GM19452 (cell line): Measurements from ENCODE around the gene RRBP1.

Source experiments
- ATAC-seq: cut with Tn5 transposase; IDR thresholded peaks from one replicate; pipeline ENCODE4 v1.9.1; 2021; ENCODE audit not compliant: unreplicated experiment

Gene RRBP1, protein sequence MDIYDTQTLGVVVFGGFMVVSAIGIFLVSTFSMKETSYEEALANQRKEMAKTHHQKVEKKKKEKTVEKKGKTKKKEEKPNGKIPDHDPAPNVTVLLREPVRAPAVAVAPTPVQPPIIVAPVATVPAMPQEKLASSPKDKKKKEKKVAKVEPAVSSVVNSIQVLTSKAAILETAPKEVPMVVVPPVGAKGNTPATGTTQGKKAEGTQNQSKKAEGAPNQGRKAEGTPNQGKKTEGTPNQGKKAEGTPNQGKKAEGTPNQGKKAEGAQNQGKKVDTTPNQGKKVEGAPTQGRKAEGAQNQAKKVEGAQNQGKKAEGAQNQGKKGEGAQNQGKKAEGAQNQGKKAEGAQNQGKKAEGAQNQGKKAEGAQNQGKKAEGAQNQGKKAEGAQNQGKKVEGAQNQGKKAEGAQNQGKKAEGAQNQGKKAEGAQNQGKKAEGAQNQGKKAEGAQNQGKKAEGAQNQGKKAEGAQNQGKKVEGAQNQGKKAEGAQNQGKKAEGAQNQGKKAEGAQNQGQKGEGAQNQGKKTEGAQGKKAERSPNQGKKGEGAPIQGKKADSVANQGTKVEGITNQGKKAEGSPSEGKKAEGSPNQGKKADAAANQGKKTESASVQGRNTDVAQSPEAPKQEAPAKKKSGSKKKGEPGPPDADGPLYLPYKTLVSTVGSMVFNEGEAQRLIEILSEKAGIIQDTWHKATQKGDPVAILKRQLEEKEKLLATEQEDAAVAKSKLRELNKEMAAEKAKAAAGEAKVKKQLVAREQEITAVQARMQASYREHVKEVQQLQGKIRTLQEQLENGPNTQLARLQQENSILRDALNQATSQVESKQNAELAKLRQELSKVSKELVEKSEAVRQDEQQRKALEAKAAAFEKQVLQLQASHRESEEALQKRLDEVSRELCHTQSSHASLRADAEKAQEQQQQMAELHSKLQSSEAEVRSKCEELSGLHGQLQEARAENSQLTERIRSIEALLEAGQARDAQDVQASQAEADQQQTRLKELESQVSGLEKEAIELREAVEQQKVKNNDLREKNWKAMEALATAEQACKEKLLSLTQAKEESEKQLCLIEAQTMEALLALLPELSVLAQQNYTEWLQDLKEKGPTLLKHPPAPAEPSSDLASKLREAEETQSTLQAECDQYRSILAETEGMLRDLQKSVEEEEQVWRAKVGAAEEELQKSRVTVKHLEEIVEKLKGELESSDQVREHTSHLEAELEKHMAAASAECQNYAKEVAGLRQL (N-terminal part only)

DNA sequence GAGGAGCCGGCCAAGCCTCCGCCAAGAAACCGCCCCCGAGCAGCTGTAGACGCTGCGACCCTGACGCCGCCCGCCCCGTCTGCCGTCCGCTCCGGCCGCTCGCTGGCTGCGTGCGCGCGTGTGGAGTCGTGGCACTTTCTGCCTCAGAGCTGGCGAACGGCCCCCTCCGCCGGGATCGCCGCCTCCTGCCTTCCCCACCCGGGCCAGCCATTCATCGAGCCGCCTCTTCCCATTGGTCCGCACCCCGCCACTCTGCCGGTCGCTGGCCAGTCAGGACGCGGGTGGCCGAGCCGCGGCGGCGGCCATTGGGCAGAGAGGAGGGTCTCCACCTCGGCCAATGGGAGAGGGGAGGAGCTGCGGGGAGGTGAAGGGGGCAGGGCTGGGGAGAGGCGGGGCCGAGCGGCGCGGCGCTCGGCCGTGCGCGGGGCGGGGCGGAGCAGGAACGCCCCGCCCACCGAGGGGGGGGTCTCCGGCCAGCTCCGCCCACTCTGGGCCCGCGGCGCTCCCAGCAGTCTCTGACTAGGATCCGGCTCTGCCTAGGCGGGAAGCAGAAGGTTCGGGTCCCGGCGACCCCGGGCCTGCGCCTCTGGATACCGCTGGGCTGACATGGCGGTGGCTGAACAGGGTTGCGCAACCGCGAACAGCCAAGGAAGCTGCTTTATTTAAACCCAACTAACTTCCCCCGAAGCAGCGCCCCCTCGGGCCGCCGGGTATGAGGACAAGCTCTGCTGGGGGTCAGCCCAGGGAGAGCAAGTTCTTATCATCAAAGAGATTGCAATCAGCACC, at the start of gene RRBP1:
TSS of gene RRBP1 (minus strand) at position 140 of the 786 bp plus-strand sequence. CDS start 21,735 bp downstream, outside the sequence.
- peak; percentile 80 for ATAC-seq

DNA sequence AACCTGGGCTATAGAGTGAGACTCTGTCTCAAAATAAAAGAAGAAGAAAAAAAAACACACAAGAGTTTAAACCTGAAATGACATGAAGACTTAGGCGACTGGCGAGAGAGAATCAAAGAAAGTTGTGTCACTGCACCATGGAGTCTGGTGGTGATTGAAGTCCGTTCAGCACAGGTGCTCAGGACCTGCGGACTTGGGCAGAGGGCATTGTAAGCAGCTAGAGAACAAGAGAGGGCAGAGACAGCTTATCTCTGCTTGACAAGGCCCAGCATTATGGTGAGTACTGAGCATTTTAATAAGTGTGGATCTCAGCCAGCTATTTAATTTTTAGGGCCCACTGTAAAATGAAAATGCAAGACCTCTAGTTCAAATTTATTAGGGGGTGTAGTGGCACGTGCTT, 49.2 kb upstream of the RRBP1 start:
- ATAC-seq, result no peak

DNA sequence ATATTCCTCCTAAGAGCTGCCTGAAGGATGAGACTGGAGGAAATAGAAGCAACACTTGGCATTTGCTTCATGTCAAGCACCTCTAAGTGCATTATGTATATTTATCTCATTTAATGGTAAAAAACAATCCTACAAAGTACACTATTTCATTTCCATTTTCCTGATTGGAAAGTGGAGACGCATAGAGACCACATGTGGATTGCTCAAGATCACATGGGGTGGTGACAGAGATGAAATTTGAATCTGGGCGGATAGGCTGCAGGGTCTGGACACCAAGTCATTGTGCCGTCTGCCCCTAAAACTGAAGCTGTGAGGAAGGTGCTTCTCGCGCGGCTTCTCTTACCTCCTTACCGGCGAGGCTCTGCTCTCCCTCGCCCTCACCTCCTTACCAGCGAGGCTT, 48.0 kb upstream of the RRBP1 start:
- no peak for ATAC-seq

DNA sequence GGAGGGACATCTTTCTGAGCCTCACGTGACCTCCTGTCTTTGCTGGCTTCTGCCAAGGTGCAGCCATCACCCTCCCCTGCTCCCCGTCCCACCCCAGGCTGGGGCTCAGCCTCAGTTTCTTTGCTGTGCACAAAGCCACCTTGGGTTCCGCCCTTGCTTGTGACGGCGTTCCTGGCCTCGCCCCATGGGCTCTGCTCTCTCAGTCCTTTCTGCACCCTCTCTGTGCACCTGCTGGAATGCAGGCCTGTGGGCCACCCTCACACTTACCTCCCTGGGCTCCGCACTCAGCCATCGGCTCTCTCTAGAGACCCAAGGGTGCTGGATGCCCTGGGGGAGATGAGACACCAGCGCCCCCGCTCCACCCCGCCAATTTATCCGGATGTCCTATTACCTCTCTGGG, 46.0 kb upstream of the RRBP1 start:
- no peak for ATAC-seq

DNA sequence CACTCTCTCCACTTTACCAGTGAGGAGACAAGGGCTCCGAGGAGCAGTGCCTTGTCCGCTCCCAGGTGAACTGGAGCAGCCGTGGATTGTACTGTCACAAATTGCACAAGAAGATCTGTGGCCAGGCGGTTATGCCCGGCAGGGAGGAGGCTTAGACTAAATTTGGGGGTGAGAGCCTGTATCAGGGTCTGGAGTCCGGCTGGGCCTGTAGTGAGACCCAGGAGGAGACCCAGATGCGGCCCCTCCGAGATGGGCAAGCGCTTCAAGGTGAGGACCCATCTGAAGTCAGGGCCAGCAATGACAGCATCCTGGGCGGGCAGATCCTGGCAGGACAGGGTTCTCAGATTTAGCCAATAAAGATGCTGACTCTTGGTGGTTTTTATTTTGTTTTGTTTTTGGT, 45.3 kb upstream of the RRBP1 start:
- ATAC-seq, result no peak

DNA sequence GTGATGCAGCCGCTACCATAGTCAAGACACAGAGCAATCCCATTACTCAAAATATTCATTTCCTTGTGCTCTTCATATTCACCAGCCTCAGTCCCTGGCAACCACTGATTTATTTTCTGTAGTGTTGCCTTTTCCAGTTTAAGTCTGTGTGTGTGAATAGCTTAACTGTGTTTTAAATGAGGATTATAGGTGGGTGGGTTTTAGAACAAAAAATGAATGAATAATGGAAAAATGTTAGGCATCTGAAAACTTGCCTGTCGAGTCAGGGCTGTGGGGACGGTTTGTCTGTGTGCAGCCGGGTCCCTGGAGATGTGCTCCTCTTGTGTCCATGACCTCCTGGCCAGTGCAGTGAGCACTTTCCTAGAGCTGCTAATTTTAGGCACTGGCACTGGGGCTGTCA, 44.9 kb upstream of the RRBP1 start:
- no peak for ATAC-seq

DNA sequence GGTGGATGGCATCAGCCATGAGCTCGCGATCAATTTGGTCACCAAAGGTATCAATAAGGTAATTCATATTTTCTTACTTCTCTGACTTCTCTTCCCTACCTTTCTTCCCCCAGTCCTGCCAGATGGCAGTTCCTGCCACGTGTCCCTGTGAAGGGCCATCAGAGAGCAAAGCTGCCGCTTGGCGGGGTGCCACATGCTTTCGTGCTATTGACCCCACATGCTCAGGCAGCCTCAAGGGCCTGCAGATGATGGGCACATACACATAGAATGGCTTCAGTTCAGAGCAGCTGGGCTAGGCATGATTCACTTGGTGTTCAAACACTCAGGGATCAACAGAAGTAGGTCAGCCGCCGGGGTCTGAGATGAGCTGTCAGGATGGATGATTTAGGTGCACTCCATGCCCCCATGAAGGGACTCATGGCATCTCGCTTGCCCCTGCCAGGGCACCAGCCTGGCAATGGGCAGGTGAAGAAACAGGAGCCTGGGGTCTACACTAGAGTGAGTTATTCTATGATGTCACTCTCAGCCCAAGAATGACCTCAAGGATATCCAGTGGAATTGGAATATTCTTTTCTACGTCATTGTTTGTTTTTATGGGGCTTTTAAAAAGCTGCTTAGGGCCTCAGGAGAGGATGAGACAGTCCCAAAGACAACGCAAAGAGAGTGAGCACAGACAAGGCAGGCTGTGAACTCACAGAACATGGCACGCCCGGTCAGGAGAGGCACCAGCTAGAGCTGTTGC, 43.2 kb upstream of the RRBP1 start:
- ATAC-seq, result no peak

DNA sequence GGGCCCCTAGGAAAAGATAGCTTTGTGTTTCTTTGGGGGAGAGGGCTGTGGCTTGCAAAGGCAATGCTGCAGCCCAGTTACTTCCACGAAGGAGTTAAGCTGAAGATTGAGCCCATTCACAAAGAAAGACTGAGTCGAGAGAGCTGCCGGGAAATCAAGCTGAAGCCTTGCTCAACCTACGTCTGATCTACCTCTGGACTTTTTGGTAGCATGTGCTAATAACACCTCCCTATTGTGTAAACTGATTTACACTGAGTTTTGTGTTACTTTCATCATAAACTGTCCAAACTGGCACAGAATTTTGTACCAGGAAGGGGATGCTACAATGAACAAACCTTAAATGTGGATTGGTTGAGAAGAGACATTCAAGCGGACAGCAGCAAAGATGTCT, 41.3 kb upstream of the RRBP1 start:
- no peak for ATAC-seq

DNA sequence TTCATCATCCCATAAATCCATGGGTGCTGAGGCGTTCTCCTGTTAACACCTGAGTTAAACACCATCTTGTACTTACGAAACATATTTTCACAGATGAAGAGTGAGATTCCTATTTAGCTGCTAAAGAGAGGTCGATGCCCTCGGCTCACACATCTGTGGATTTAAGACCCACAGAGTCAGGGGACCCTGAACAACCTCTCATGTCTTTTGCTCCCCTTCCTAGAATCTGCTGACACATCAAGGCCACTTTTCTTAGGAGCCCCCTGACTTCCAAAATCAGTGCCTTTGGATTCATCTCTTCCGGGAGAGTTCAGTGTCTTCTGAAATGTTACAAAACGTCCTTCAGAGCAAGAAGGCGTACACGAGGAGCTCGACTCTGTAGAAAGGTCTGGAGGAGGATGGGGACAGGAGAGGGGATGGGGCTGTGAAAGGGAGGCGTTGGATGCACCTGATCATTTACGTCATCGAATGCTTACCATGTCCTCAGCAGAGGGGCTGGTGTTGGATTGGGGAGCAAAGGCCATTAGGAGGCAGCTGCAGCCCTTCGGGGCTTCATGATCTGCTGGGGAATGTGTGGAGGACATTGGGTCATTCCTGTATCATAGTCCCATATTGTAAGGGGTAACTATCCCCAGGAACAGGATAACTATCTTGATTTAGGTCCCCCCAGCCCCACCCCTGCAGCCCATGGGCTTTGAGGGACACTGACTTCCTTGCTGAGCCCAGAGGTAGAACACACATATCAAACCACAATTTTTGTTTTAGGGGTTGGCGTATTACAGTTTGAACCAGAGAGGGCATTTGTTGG, 40.7 kb upstream of the RRBP1 start:
- ATAC-seq, result no peak

DNA sequence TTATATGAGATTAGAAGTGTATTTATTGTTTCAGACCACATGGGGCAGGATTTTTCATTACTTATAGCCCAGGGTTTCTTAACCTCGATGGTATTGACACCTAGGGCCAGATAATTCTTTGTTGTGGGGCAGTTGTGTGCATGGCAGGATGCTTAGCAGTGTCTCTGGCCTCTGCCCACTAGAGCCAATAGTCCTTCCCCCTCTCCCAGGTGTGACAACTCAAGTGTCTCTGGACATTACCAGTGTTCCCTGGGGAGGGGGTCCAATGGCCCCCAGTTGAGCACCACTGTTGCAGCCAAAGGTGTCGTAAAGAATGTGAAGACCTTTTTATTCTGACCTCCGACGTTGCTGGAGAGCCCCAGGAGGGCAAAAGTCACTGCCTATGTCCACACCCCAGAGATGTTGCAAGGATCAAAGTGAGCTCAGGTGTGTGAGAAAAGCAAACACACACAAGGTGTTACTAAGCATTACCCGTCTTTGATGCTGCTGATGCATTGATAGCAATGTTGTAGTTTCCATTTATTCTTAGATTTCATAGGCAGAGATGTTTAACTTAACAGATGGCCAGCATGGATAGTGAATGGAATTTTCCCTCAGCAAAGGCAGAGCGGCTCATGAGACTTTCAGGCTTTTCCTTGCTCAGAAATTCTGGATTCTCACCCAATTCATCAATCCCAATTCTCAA, 39.9 kb upstream of the RRBP1 start:
- no peak for ATAC-seq

DNA sequence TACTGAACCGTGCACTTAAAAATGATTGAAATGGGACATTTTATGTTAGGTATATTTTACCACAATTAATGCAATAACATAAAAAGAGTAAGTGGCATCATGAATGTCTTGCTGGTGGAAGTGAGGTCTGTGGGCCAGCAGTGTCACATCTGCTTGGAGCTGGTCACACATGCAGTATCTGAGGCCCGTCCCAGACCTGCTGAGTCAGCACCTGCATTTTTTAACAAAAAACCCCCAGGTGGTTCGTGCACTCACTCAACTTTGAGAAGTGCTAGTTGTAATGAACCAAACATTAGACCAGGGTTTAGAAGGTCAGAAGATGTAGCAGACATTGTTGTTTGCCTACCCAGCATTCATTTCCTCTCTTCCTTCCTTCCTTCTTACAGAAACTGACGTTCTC, 38.7 kb upstream of the RRBP1 start:
- ATAC-seq, result no peak

DNA sequence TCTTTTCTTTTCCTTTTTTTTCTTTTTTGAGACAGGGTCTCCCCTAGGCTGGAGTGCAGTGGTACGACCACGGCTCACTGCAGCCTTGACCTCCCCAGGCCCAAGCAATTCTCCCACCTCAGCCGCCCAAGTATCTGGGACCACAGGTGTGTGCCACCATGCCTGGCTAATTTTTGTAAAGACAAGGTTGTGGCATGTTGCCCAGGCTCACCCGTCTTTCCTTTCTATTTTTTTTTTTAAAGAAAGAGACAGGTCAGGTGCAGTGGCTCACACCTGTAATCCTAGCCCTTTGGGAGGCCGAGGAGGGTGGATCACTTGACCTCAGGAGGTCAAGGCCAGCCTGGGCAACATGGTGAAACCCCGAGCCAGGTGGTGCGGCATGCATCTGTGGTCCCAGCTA, 34.3 kb upstream of the RRBP1 start:
- no peak for ATAC-seq

DNA sequence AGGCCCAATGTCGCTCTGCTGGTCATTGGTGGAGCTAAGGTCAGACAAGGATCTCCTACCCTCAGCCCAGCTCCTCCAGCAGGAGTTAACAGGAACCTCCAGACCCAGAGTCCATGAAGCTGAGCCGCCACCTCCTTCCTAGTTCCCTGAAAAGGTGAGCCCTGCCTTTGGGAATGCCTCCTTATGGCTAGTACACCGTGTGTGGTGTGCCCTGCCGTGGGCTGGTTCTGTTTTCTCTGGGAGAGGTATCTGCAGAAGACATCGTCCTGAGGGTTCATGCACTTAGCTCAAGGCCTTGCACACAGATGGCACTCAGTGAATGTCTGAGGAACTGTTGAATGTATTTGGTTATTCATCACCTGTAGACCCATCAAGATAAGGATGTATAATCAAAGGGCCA, 33.0 kb upstream of the RRBP1 start:
- ATAC-seq, result no peak

DNA sequence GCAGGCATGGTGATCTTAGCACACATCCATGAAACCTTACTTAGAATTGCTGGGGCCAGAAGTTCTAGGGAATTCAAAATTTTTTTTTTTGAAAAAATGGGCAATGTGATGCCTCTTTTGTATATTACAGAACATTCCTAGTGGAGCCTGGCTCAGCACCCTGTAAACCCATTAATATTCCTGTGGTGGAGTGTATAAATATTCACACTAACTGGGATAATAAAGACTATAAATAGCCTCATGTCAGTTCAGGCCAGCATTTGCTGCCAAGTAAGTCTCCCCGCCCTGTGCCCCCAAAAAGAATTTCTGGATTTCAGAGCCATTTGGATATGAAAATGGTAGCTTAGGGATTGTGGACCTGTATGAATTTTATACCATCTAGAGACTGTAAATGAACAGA, 32.6 kb upstream of the RRBP1 start:
- no peak for ATAC-seq

DNA sequence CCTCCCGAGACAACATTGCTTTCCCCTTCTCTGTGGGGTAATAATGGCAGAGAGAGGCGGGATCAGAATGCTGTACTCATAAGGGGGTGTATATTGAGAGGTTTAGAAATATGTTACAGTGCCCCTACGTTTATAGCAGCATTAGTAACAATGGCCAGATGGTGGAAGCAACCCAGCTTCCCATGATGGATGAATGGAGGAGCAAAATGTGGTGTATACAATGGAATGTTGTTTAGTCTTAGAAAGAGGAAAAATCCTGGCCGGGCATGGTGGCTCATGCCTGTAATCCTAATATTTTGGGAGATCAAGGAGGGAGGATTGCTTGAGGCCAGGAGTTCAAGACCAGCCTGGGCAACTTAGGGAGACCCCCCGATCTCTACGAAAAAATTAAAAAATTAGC, 30.7 kb upstream of the RRBP1 start:
- ATAC-seq, result no peak

DNA sequence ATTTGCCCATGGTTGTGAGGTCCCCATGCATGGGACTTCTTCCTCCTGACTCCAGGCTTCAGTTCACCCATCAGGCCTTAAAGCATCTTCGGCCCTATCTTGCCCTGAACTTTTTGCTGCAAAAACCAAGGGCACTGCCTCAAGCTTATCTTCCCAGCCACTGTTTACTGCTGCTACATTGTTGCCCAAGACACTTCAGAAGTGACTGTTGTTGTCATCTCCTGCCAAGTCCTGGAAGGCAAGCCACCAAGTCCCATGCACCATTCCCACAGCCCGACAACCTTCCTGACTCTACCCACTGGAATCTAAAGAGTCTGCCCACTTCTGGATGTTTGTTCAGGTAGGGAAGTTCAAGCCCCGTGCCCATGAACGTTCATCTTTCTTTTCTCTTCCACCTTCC, 30.2 kb upstream of the RRBP1 start:
- ATAC-seq, result no peak

DNA sequence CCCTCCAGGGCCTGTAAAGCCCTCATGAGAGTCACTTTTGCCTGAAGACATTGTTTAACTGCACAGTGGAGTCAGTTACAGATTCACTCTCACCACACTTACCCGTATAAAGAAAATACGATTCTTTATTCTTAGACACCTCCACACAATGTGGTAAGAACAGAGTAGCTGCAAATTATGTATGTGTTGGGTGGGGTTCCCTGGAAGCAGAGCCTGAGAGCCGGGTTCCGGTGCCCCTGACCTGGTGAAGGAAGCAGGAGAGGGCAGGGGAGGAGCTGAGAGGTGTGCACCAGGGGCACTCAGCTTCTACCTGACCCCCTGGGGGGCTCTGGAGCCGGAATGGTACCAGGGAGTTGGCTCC, 29.2 kb upstream of the RRBP1 start:
- no peak for ATAC-seq

DNA sequence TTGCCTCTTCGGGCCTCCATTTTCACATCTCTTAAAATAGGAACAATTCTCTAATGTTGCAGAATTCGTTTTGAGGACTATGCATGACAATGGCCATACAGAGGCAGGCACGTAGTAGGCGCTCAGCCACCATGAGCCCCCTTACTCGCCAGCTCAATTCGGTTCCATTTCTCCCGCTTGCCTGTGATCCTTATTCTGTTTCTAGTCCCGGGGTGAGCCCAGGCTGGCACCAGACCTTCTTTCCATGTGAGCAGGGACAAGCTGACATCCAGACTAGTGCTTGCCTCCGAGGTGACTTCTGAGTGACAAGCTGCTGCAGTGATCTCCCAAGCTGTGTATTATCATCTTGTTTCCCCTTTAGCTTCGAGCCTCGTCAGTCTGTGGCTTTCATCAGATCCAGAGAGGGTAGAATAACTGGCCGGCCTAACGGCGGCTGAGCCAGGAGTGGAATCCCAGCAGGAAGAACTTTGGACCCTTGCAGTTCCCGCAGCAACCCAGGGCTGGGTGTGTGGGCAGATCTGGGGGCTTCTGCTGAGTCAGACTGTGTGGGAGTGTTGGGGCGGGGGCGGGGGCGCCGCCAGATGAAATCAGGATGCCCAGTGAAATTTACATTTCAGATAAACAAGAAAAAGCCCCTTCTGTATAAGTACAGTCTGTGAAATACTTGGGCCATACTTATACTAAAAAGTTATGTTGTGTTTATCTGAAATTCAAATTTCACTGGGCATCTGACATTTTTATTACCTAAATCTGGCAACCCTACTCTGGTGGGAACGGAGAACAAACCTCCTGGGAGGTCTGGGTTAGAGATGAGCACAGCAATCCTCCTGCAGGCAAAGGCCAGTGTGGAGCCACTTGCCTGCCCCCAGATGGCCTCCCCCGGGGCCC, 28.6 kb upstream of the RRBP1 start:
- ATAC-seq, result no peak
